DMS153 treated with DMSO at 0.1 percent for 48 hours (cell line): Measurements from ENCODE around the gene WNT6.
A peak's percentile ranks its signal among the peaks of the same experiment; 100 is the strongest.
"Not testable (repeated sequence)": the region's sequence is repeated elsewhere in the genome, so short reads cannot be mapped to it uniquely, and the experiment has no call there.

Source experiments
- DNase-seq: peaks from one replicate; lab custom pipeline; 2025; ENCODE audit not compliant: unreplicated experiment; lab: John Stamatoyannopoulos, UW

The WNT6 gene

GRCh38 chr2:218830526-218831306 is 28.9 kb upstream of the WNT6 start:
- DNase-seq, result no peak

GRCh38 chr2:218831378-218831990 is 28.1 kb upstream of the WNT6 start, which contains the start of gene PRKAG3:
Gene PRKAG3, minus strand, starts transcription at chr2:218831803.
- DNase-seq, result no peak

GRCh38 chr2:218832081-218832480 is 27.5 kb upstream of the WNT6 start:
- no peak for DNase-seq

- no peak for DNase-seq
Observed at GRCh38 chr2:218832520-218832919, 27.1 kb upstream of the WNT6 start.

- no peak for DNase-seq
Observed at GRCh38 chr2:218833023-218833609, 26.5 kb upstream of the WNT6 start.

- no peak for DNase-seq
Observed at GRCh38 chr2:218834685-218835084, 24.9 kb upstream of the WNT6 start.

GRCh38 chr2:218837495-218837894 is 22.1 kb upstream of the WNT6 start:
- no peak for DNase-seq

- DNase-seq, result no peak
Observed at GRCh38 chr2:218839430-218839829, 20.2 kb upstream of the WNT6 start.

GRCh38 chr2:218839888-218840287 is 19.7 kb upstream of the WNT6 start:
- no peak for DNase-seq

GRCh38 chr2:218844334-218844733 is 15.3 kb upstream of the WNT6 start:
- not testable (repeated sequence) for DNase-seq

GRCh38 chr2:218846963-218847362 is 12.6 kb upstream of the WNT6 start:
- not testable (repeated sequence) for DNase-seq

GRCh38 chr2:218849721-218850120 is 9.9 kb upstream of the WNT6 start:
- DNase-seq, result no peak

- DNase-seq, result no peak
Observed at GRCh38 chr2:218850796-218851195, 8.8 kb upstream of the WNT6 start.

GRCh38 chr2:218851286-218851685 is 8.3 kb upstream of the WNT6 start:
- no peak for DNase-seq

- DNase-seq, result peak; percentile 32
Observed at GRCh38 chr2:218852911-218853667, 6.5 kb upstream of the WNT6 start.

- DNase-seq, result no peak
Observed at GRCh38 chr2:218853766-218854165, 5.8 kb upstream of the WNT6 start.

GRCh38 chr2:218854860-218855259 is 4.7 kb upstream of the WNT6 start:
- no peak for DNase-seq

- no peak for DNase-seq
Observed at GRCh38 chr2:218855305-218856166, 4.1 kb upstream of the WNT6 start.

- DNase-seq, result no peak
Observed at GRCh38 chr2:218856167-218856895, 3.3 kb upstream of the WNT6 start.

- DNase-seq, result no peak
Observed at GRCh38 chr2:218856896-218857243, 2.7 kb upstream of the WNT6 start.
